Calu3 (cell line): Measurements from ENCODE around the gene MAF. TPM values are rescaled to one million over a fixed set of nuclear protein-coding genes. Genes with fewer than 3 reads are reported as not detected.

Source experiments
- BruUV-seq: library from RNA; stranded (reverse); fragments of 400-500 nt; replicated peaks from 2 replicates; lab custom pipeline; 2021; lab: Mats Ljungman, UMichigan
- CTCF ChIA-PET: fragments of 300-600 bp; sonication (Branson Sonifier 250); formaldehyde crosslinking; loops from one replicate; lab custom pipeline; 2022; ENCODE audit warnings: antibody characterized with exemption; lab: Charles Lee
- DNase-seq: peaks from one replicate; pipeline ENCODE4 v3.0.0; 2022
- H3K27ac Mint-ChIP-seq: one replicate; pipeline ENCODE4 v1.8.0; 2022; ENCODE audit warnings: mixed read lengths; ENCODE audit not compliant: unreplicated experiment
- H3K27me3 Mint-ChIP-seq: one replicate; pipeline ENCODE4 v1.8.0; 2022; ENCODE audit warnings: mixed read lengths; ENCODE audit not compliant: unreplicated experiment
- H3K36me3 Mint-ChIP-seq: one replicate; pipeline ENCODE4 v1.8.0; 2022; ENCODE audit warnings: mild to moderate bottlenecking, moderate library complexity, mixed read lengths; ENCODE audit not compliant: insufficient read depth, unreplicated experiment
- H3K4me1 Mint-ChIP-seq: one replicate; pipeline ENCODE4 v1.8.0; 2022; ENCODE audit warnings: mild to moderate bottlenecking, low read depth, mixed read lengths; ENCODE audit not compliant: unreplicated experiment
- H3K4me3 Mint-ChIP-seq: one replicate; pipeline ENCODE4 v1.8.0; 2022; ENCODE audit warnings: mild to moderate bottlenecking, low read depth, moderate library complexity, mixed read lengths; ENCODE audit not compliant: unreplicated experiment
- H3K9me3 Mint-ChIP-seq: one replicate; pipeline ENCODE4 v1.8.0; 2022; ENCODE audit warnings: low read depth, mixed read lengths; ENCODE audit not compliant: unreplicated experiment
- CTCF ChIP-seq: fragments of 200-600 bp; IDR thresholded peaks from one replicate; pipeline ENCODE4 v1.8.0; 2022; ENCODE audit warnings: antibody characterized with exemption; ENCODE audit not compliant: unreplicated experiment
- intact Hi-C: fragments of 100-400 bp; cut with micrococcal nuclease; formaldehyde crosslinking; loops from one replicate; pipeline ENCODE4 v1.10.0; 2022; ENCODE audit not compliant: unreplicated experiment
- total RNA-seq: library from RNA; stranded (reverse); gene quantifications from 2 replicates; pipeline ENCODE4 v1.2.3, GENCODE V29; 2022

The MAF gene
- total RNA-seq, 1 experiment from 2014 or later, result 0.97 TPM

DNA sequence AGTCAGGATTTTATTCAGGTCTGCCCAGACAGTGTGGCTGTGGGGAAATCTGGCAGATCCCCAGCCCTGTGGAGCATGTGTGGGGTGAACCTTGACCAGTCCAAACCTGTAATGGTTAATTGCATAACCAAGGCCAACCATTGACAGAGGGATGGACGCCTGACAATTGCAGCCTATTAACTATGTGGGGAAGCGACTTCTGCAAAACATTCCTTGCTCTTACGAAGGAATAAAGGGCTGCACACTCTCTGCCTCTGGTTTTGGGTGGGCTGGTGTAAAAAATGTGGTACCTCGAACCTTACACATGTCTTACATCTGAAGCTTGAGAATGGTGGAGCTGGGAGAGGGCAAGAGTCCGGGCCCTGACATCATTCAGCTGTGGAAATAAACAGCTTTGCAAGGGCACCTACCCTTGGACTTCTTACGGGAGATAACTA is 35.8 kb downstream of the MAF start:
- CTCF ChIA-PET, result no interaction called here
- H3K9me3 Mint-ChIP-seq, result peaks cover 2% of the 10 kb centered on the region
- no peak overlapping the region for H3K4me3 Mint-ChIP-seq
- no peaks in the 10 kb centered on the region for H3K4me1 Mint-ChIP-seq
- H3K36me3 Mint-ChIP-seq, result no peaks in the 10 kb centered on the region
- no peak for TF ChIP-seq CTCF
- BruUV-seq, result no TSS peak
- no peak overlapping the region for H3K27ac Mint-ChIP-seq
- intact Hi-C loops, result no loop called here
- no peak for DNase-seq
- peaks cover 77% of the 10 kb centered on the region for H3K27me3 Mint-ChIP-seq

DNA sequence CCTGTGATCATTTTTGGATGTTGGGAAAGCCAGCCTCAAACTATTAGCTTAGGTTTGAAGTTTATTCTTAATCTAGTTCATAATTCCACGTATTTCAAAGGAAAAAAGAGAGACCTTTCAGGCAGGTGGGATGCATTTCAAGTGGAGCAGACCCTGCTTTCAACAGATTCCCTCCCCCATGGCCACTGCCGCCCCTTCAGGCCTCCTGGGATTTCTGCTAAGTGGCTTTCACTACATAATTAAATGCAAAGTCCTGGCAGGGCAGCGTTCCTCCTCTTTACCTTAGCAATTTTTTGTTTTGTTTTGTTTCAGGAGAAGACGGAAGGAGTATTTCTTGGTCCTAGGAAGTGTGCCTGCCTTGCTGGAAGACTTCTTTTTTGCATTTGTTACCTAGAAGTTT is 36.6 kb downstream of the MAF start:
- Mint-ChIP-seq H3K4me3 (no peak overlapping the region), H3K9me3 (peaks cover 2% of the 10 kb centered on the region), H3K27ac (no peak overlapping the region), H3K36me3 (no peaks in the 10 kb centered on the region), H3K4me1 (no peaks in the 10 kb centered on the region), H3K27me3 (peaks cover 77% of the 10 kb centered on the region)
- DNase-seq, result no peak
- CTCF ChIA-PET, result no interaction called here
- no TSS peak for BruUV-seq
- TF ChIP-seq CTCF, result no peak
- intact Hi-C loops, result no loop called here

DNA sequence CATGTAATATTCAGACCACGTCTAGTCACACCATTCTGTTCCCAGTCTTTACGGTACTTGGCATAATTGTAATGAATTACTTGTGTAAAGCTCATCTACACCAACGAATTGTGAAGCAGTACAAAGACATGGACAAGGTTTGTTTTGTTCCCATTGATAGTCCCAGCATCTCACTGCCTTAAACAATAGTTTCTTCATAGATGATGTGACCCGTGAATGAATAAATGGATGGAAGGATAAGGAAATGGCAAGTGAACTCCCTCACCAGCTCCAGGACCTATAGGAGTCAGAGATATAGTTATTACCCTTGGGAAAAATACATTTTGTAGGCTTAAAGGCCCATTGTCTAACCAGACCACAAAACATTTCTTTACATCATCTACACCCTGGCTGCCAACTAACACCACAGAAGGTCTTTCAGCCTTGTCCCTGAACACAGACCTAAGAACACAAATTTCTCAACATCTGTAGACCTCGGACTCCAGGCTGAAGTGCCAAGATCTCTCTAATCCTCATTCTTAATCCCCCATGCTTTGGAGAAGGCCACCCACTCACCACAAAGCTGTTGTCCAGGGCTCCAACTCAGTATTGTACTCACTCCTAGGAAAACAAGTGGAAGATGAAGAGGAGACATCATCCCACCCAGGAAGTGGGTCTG is 38.2 kb downstream of the MAF start:
- Mint-ChIP-seq H3K4me3 (no peak overlapping the region), H3K36me3 (no peaks in the 10 kb centered on the region), H3K9me3 (peaks cover 2% of the 10 kb centered on the region), H3K4me1 (no peaks in the 10 kb centered on the region), H3K27ac (no peak overlapping the region), H3K27me3 (peaks cover 82% of the 10 kb centered on the region)
- CTCF ChIA-PET, result no interaction called here
- intact Hi-C loops, result no loop called here
- BruUV-seq, result no TSS peak
- DNase-seq, result no peak
- TF ChIP-seq CTCF, result no peak

DNA sequence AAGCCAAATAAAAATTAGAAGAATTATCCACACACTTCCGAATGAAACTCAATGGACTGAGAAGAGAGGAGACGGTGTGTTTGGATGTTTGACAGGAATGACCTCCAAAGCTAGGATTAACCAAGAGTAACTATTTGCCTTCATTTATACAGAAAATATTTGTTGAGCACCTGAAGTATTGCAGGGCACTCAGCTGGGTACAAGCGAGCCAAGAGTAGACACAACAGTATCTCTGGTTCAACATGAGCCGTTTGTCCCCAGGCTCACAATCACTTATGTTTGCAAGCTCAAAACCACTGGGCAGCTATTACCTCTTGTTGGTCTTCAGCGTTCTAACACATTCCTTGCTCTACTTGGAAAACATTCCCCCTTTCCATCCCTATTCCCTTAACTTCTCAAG is 38.8 kb downstream of the MAF start:
- no TSS peak for BruUV-seq
- no peak for DNase-seq
- peaks cover 87% of the 10 kb centered on the region for H3K27me3 Mint-ChIP-seq
- H3K27ac Mint-ChIP-seq, result no peak overlapping the region
- no peaks in the 10 kb centered on the region for H3K36me3 Mint-ChIP-seq
- H3K4me3 Mint-ChIP-seq, result no peak overlapping the region
- CTCF ChIA-PET, result no interaction called here
- TF ChIP-seq CTCF, result no peak
- peaks cover 2% of the 10 kb centered on the region for H3K9me3 Mint-ChIP-seq
- intact Hi-C loops, result no loop called here
- no peaks in the 10 kb centered on the region for H3K4me1 Mint-ChIP-seq
